H1 (cell line): ENCODE results near the gene RP9. TPM values are rescaled to one million over a fixed set of nuclear protein-coding genes. Genes with fewer than 3 reads are reported as not detected.

Experiments used
- CTCF ChIA-PET: fragments of 300-600 bp; sonication (Branson Sonifier 250); formaldehyde crosslinking; loops from one replicate; lab custom pipeline; 2021; ENCODE audit not compliant: partially characterized antibody; lab: Charles Lee
- POLR2A ChIA-PET: fragments of 300-600 bp; sonication (Branson Sonifier 250); formaldehyde crosslinking; loops from one replicate; lab custom pipeline; 2021; ENCODE audit warnings: inconsistent platforms; ENCODE audit not compliant: partially characterized antibody; lab: Charles Lee
- DNase-seq, 2 experiments: peaks; one replicate each; pipeline versions ENCODE4 v3.0.0 to v3.0.0-alpha.2; 2010 to 2022; ENCODE audit warnings: low spot score in 2 of 2, low read depth in 1 of 2, mixed read lengths in 1 of 2
- FAIRE-seq: peaks from 2 replicates; lab custom pipeline; 2011; peaks lifted over from hg19 to GRCh38; lab: Jason Lieb, UNC
- H2AFZ ChIP-seq: 2 replicates; pipeline ENCODE4 v1.8.1; 2012; ENCODE audit warnings: low read length, inconsistent platforms
- H2AK5ac ChIP-seq: 2 replicates; pipeline ENCODE4 v1.6.1; 2013; ENCODE audit warnings: low read depth, low read length
- H2BK120ac ChIP-seq: replicated peaks from 2 replicates; pipeline ENCODE3; 2013; ENCODE audit warnings: low read depth, low read length, inconsistent platforms
- H2BK12ac ChIP-seq: 2 replicates; pipeline ENCODE4 v1.6.1; 2013; ENCODE audit warnings: low read depth, low read length
- H2BK15ac ChIP-seq: 2 replicates; pipeline ENCODE4 v1.6.1; 2013; ENCODE audit warnings: low read length
- H2BK20ac ChIP-seq: 2 replicates; pipeline ENCODE4 v1.6.1; 2013; ENCODE audit warnings: low read length
- H2BK5ac ChIP-seq: 2 replicates; pipeline ENCODE4 v1.6.1; 2013; ENCODE audit warnings: low read depth, low read length
- H3K14ac ChIP-seq: 2 replicates; pipeline ENCODE4 v1.6.1; 2013; ENCODE audit warnings: inconsistent platforms; ENCODE audit not compliant: insufficient read length
- H3K18ac ChIP-seq: 2 replicates; pipeline ENCODE4 v1.6.1; 2013; ENCODE audit warnings: low read length; ENCODE audit errors: extremely low read depth
- H3K23ac ChIP-seq: 2 replicates; pipeline ENCODE4 v1.6.1; 2013; ENCODE audit warnings: inconsistent platforms; ENCODE audit not compliant: insufficient read length
- H3K23me2 ChIP-seq: 2 replicates; pipeline ENCODE4 v1.6.1; 2013; ENCODE audit warnings: low read depth, low read length
- H3K27ac ChIP-seq: 2 replicates; pipeline ENCODE4 v1.6.1; 2011; ENCODE audit warnings: low read depth, low read length, inconsistent platforms
- H3K27me3 ChIP-seq, 4 experiments: replicated peaks in 1 of 4; 1 replicate in 1 of 4; 2 replicates in 3 of 4; pipeline versions ENCODE4 v1.6.1 to v1.8.1; 2011 to 2013; ENCODE audit warnings: low read length in 3 of 4, mild to moderate bottlenecking in 3 of 4, inconsistent platforms in 2 of 4, mixed read lengths in 2 of 4, moderate library complexity in 1 of 4; ENCODE audit not compliant: control insufficient read depth in 3 of 4, insufficient read depth in 3 of 4; ENCODE audit errors: extremely low read depth in 1 of 4
- H3K36me3 ChIP-seq, 4 experiments: 2 replicates each; pipeline versions ENCODE4 v1.6.1 to v1.8.1; 2011 to 2013; ENCODE audit warnings: mild to moderate bottlenecking in 4 of 4, low read length in 3 of 4, moderate library complexity in 2 of 4, control low read depth in 1 of 4, inconsistent platforms in 1 of 4; ENCODE audit not compliant: insufficient read depth in 4 of 4, control insufficient read depth in 2 of 4
- H3K4ac ChIP-seq: replicated peaks from 2 replicates; pipeline ENCODE3; 2013; ENCODE audit warnings: low read length, low read depth, mixed read lengths, inconsistent platforms; ENCODE audit not compliant: insufficient read length
- H3K4me1 ChIP-seq, 4 experiments: replicated peaks in 1 of 4; 1 replicate in 1 of 4; 2 replicates in 3 of 4; pipeline versions ENCODE4 v1.6.1 to v1.8.1; 2011 to 2013; ENCODE audit warnings: low read length in 3 of 4, inconsistent platforms in 2 of 4, mixed read lengths in 1 of 4; ENCODE audit not compliant: insufficient read depth in 4 of 4, control insufficient read depth in 3 of 4
- H3K4me2 ChIP-seq, 2 experiments: 2 replicates each; pipeline versions ENCODE4 v1.6.1 to v1.8.1; 2011 to 2013; ENCODE audit warnings: low read depth in 2 of 2, low read length in 2 of 2, control low read depth in 1 of 2, inconsistent platforms in 1 of 2, mild to moderate bottlenecking in 1 of 2; ENCODE audit not compliant: insufficient read depth in 1 of 2
- H3K4me3 ChIP-seq, 4 experiments: fragments of 200-600, 300-600 bp in 1 of 4; sonication (generic), shearing (Covaris generic), sonication (Bioruptor Twin) in 1 of 4; 2 replicates each; pipeline versions ENCODE4 v1.5.1 to v1.8.1; 2011 to 2016; ENCODE audit warnings: low read length in 4 of 4, low read depth in 3 of 4, control low read depth in 2 of 4, inconsistent platforms in 2 of 4, mild to moderate bottlenecking in 2 of 4, mixed read lengths in 1 of 4, moderate library complexity in 1 of 4; ENCODE audit not compliant: insufficient read depth in 2 of 4; ENCODE audit errors: extremely low read depth in 1 of 4
- H3K56ac ChIP-seq: replicated peaks from 2 replicates; pipeline ENCODE3; 2013; ENCODE audit warnings: low read depth, mild to moderate bottlenecking, mixed read lengths, low read length, inconsistent platforms; ENCODE audit not compliant: insufficient read length
- H3K79me1 ChIP-seq: 2 replicates; pipeline ENCODE4 v1.6.1; 2013; ENCODE audit warnings: low read depth, low read length, control low read depth
- H3K79me2 ChIP-seq, 2 experiments: 2 replicates each; pipeline versions ENCODE4 v1.6.1 to v1.8.1; 2012 to 2013; ENCODE audit warnings: low read length in 2 of 2, mild to moderate bottlenecking in 2 of 2, inconsistent platforms in 1 of 2; ENCODE audit not compliant: insufficient read depth in 2 of 2, control insufficient read depth in 1 of 2
- H3K9ac ChIP-seq, 4 experiments: replicated peaks in 1 of 4; 1 replicate in 1 of 4; 2 replicates in 3 of 4; pipeline versions ENCODE4 v1.6.1 to v1.8.1; 2011 to 2013; ENCODE audit warnings: low read depth in 3 of 4, low read length in 3 of 4, control low read depth in 2 of 4, mild to moderate bottlenecking in 2 of 4, moderate library complexity in 2 of 4, inconsistent platforms in 1 of 4; ENCODE audit errors: extremely low read depth in 1 of 4
- H3K9me3 ChIP-seq, 2 experiments: 2 replicates each; pipeline versions ENCODE4 v1.6.1 to v1.8.1; 2012 to 2013; ENCODE audit warnings: mild to moderate bottlenecking in 2 of 2, moderate library complexity in 2 of 2, control low read depth in 1 of 2, inconsistent platforms in 1 of 2, low read depth in 1 of 2, low read length in 1 of 2, mixed read lengths in 1 of 2; ENCODE audit not compliant: insufficient read depth in 2 of 2
- H4K20me1 ChIP-seq, 2 experiments: replicated peaks in 1 of 2; 2 replicates each; pipeline versions ENCODE3 to v1.8.1; 2011 to 2013; ENCODE audit warnings: inconsistent platforms in 2 of 2, low read length in 2 of 2, mild to moderate bottlenecking in 1 of 2; ENCODE audit not compliant: insufficient read depth in 2 of 2, control insufficient read depth in 1 of 2
- H4K5ac ChIP-seq: 2 replicates; pipeline ENCODE4 v1.6.1; 2013; ENCODE audit warnings: low read length, low read depth, mixed read lengths, inconsistent platforms; ENCODE audit not compliant: insufficient read length
- H4K8ac ChIP-seq: 2 replicates; pipeline ENCODE4 v1.8.0; 2013; ENCODE audit warnings: mild to moderate bottlenecking, moderate library complexity, low read length, inconsistent platforms; ENCODE audit not compliant: insufficient read depth; ENCODE audit errors: extremely low read depth
- H4K91ac ChIP-seq: replicated peaks from 2 replicates; pipeline ENCODE3; 2013; ENCODE audit warnings: low read length, mixed read lengths, inconsistent platforms; ENCODE audit not compliant: insufficient read length
- ASH2L ChIP-seq: fragments of 200-600, 300-600 bp; sonication (generic); IDR thresholded peaks from one replicate; pipeline ENCODE4 v1.7.1; 2017; ENCODE audit warnings: low read length
- CEBPB ChIP-seq: IDR thresholded peaks from 2 replicates; pipeline ENCODE4 v1.6.1; 2012; ENCODE audit warnings: low read depth, low read length
- E2F6 ChIP-seq: IDR thresholded peaks from 2 replicates; pipeline ENCODE4 v1.6.1; 2012; ENCODE audit warnings: inconsistent platforms
- HDAC2 ChIP-seq, 2 experiments: fragments of 300-600 bp in 1 of 2; sonication (generic) in 1 of 2; IDR thresholded peaks; 2 replicates each; pipeline ENCODE4 v1.6.1; 2011 to 2012; ENCODE audit warnings: low read depth in 2 of 2, low read length in 2 of 2, mild to moderate bottlenecking in 2 of 2, moderate library complexity in 2 of 2, borderline replicate concordance in 1 of 2, inconsistent platforms in 1 of 2
- JUND ChIP-seq: IDR thresholded peaks from 2 replicates; pipeline ENCODE4 v1.6.1; 2011; ENCODE audit warnings: mild to moderate bottlenecking, improper control_type of control experiment, low read length
- KDM1A ChIP-seq: fragments of 200-600, 300-600 bp; sonication (generic); IDR thresholded peaks from 2 replicates; pipeline ENCODE4 v1.7.1; 2016; ENCODE audit warnings: mild to moderate bottlenecking, low read length, borderline replicate concordance
- POLR2AphosphoS5 ChIP-seq: IDR thresholded peaks from 2 replicates; pipeline ENCODE4 v1.6.1; 2011; ENCODE audit warnings: low read depth, low read length
- RAD21 ChIP-seq, 2 experiments: IDR thresholded peaks in 1 of 2; conservative IDR thresholded peaks in 1 of 2; 2 replicates each; pipeline ENCODE4 v1.6.1; 2011; ENCODE audit warnings: low read depth in 2 of 2, low read length in 2 of 2, improper control_type of control experiment in 1 of 2, inconsistent platforms in 1 of 2, mild to moderate bottlenecking in 1 of 2, moderate library complexity in 1 of 2
- SIN3A ChIP-seq, 2 experiments: IDR thresholded peaks in 1 of 2; conservative IDR thresholded peaks in 1 of 2; 2 replicates each; pipeline ENCODE4 v1.6.1; 2011 to 2012; ENCODE audit warnings: low read length in 2 of 2, improper control_type of control experiment in 1 of 2, low read depth in 1 of 2, mild to moderate bottlenecking in 1 of 2
- SP2 ChIP-seq: IDR thresholded peaks from 2 replicates; pipeline ENCODE4 v1.6.1; 2012; ENCODE audit warnings: mild to moderate bottlenecking, low read length, inconsistent platforms
- SP4 ChIP-seq: IDR thresholded peaks from 2 replicates; pipeline ENCODE4 v1.6.1; 2012; ENCODE audit warnings: low read length, inconsistent platforms
- TAF1 ChIP-seq: IDR thresholded peaks from 2 replicates; pipeline ENCODE4 v1.6.1; 2011; ENCODE audit warnings: mild to moderate bottlenecking, low read depth, low read length
- WGBS, 2 experiments: shearing (Covaris generic) in 1 of 2; methylation state at CpG; one replicate each; pipeline versions ENCODE4 v1.1.6 to v1.1.7; 2013 to 2015; ENCODE audit warnings: low lambda C conversion rate in 2 of 2, mixed read lengths in 2 of 2, inconsistent platforms in 1 of 2, low coverage in 1 of 2, missing lambda C conversion rate in 1 of 2; ENCODE audit not compliant: insufficient replicate concordance in 2 of 2, insufficient coverage in 1 of 2, insufficient read length in 1 of 2; ENCODE audit errors: extremely low coverage in 1 of 2, missing lambda C conversion rate in 1 of 2; 5-methylcytosine and 5-hydroxymethylcytosine counted together
- polyA plus RNA-seq, 7 experiments: library from polyadenylated mRNA; depleted of rRNA in 3 of 7; stranded (reverse) in 5 of 7; unstranded in 2 of 7; fragments of >200 nt in 5 of 7; fragments of 200-250 nt in 2 of 7; gene quantifications; 1 replicate in 5 of 7; 2 replicates in 1 of 7; 4 replicates in 1 of 7; pipeline versions ENCODE4 v1.2.1 to v1.2.3, GENCODE V29; 2011 to 2013; ENCODE audit warnings: missing spikeins in 2 of 7, mixed read lengths in 2 of 7
- total RNA-seq: library from RNA; stranded (reverse); fragmentation: NEBNext Ultra II Directional; extraction: Animal tissue kit (Norgen Biotek cat#: 25700); gene quantifications from 2 replicates; pipeline ENCODE4 v1.2.1, GENCODE V29; 2021

The RP9 gene
- total and polyA plus RNA-seq, 2 of the 8 experiments (the other 6 are each of a cell fraction or from before 2014, with no cell fraction given): 11.0 to 12.4 TPM

- no peak overlapping the region for H2BK12ac ChIP-seq
- H3K27ac ChIP-seq: no peak overlapping the region
- H2BK5ac ChIP-seq: no peak overlapping the region
- H3K4ac ChIP-seq: no peak overlapping the region
- peaks cover 0 to 3% of the 10 kb centered on the region in 2 experiments for H4K20me1 ChIP-seq
- H3K56ac ChIP-seq: no peak overlapping the region
- H4K5ac ChIP-seq: no peak overlapping the region
- H3K23ac ChIP-seq: no peak overlapping the region
- H3K79me2 ChIP-seq: peaks cover 0 to 4% of the 10 kb centered on the region in 2 experiments; a peak in 2 of 4 replicates
- H3K14ac ChIP-seq: no peak overlapping the region
- DNase-seq (no peak), FAIRE-seq (no peak)
- H3K4me3 ChIP-seq: no peak overlapping the region
- WGBS, 2 experiments: 87% methylated on average over 3 of the region's 3 CpGs; no CpG with 5 or more reads in 1 of the 2 experiments
- no peak overlapping the region for H3K9ac ChIP-seq
- H2BK15ac ChIP-seq: no peak overlapping the region
- H2AFZ ChIP-seq: no peak overlapping the region
- no peak overlapping the region for H3K4me2 ChIP-seq
- no peaks in the 10 kb centered on the region for H3K9me3 ChIP-seq
- no peaks in the 10 kb centered on the region for H3K4me1 ChIP-seq
- peaks cover 2 to 52% (median 26%) of the 10 kb centered on the region in 4 experiments; a peak in 6 of 8 replicates for H3K36me3 ChIP-seq
- no peak overlapping the region for H4K8ac ChIP-seq
- ChIA-PET CTCF (interaction anchor here (0.6 to 2.2 kb wide), 6 partner anchors 8 to 1424 kb away, joined by 3 to 8 read pairs (median 6); partner anchors contain the start of gene RP9), POLR2A (interaction anchor here (0.6 kb wide), 1 partner anchor 426 kb away, joined by 3 read pairs; no protein-coding TSS in a partner anchor)
- H4K91ac ChIP-seq: no peak overlapping the region
- H3K79me1 ChIP-seq: peaks cover 4% of the 10 kb centered on the region
- H2BK120ac ChIP-seq: no peak overlapping the region
- no peaks in the 10 kb centered on the region for H3K27me3 ChIP-seq
- no peak overlapping the region for H2BK20ac ChIP-seq
- H3K18ac ChIP-seq: no peak overlapping the region
- no peaks in the 10 kb centered on the region for H3K23me2 ChIP-seq
- H2AK5ac ChIP-seq: no peak overlapping the region
- TF ChIP-seq SP4: no peak
- TF ChIP-seq JUND: no peak
- no peak for TF ChIP-seq KDM1A
- no peak for TF ChIP-seq SP2
- no peak for TF ChIP-seq RAD21 (IDR thresholded peaks at IDR 0.05 in 1 of 2, conservative IDR thresholded peaks at IDR 0.05 in 1 of 2; ENCODE audit: low read depth in 2 of 2, low read length in 2 of 2)
- no peak for TF ChIP-seq ASH2L
- TF ChIP-seq TAF1: no peak
- TF ChIP-seq CEBPB: no peak
- no peak for TF ChIP-seq E2F6
- no peak for TF ChIP-seq POLR2AphosphoS5
- no peak for TF ChIP-seq HDAC2 (IDR thresholded peaks at IDR 0.05; ENCODE audit: borderline replicate concordance in 1 of 2, low read depth in 2 of 2, low read length in 2 of 2)
- TF ChIP-seq SIN3A (conservative IDR thresholded peaks at IDR 0.05 in 1 of 2, IDR thresholded peaks at IDR 0.05 in 1 of 2; ENCODE audit: low read depth in 1 of 2, low read length in 2 of 2): no peak
Observed at GRCh38 chr7:33100770-33101169, 8.4 kb downstream of the RP9 start.
